ENCODE measurements around the gene ANTXR1. TPM values are rescaled to one million over a fixed set of nuclear protein-coding genes. Genes with fewer than 3 reads are reported as not detected.
A peak's percentile ranks its signal among the peaks of the same experiment; 100 is the strongest.

The ANTXR1 gene
- total RNA-seq, 1 experiment from 2014 or later: 0.27 TPM

GRCh38 chr2:69271831-69272257 lies 258.9 kb downstream of the ANTXR1 start:
- Mint-ChIP-seq H3K9me3 (ENCODE audit: unreplicated experiment) (no peaks in the 10 kb centered on the region), H3K27ac (ENCODE audit: unreplicated experiment) (no peak overlapping the region), H3K4me1 (ENCODE audit: low read depth, unreplicated experiment) (no peaks in the 10 kb centered on the region), H3K4me3 (ENCODE audit: unreplicated experiment) (no peak overlapping the region), H3K27me3 (ENCODE audit: insufficient read depth, unreplicated experiment) (peaks cover 27% of the 10 kb centered on the region), H3K36me3 (ENCODE audit: insufficient read depth, unreplicated experiment) (no peaks in the 10 kb centered on the region)
- Histone ChIP-seq H3K27me3 (replicated peaks; ENCODE audit: control insufficient read depth, insufficient read depth, low read length) (no peaks in the 10 kb centered on the region), H3K4me1 (no peaks in the 10 kb centered on the region), H3K9me3 (no peaks in the 10 kb centered on the region), H3K36me3 (ENCODE audit: control insufficient read depth, insufficient read depth, low read length) (no peaks in the 10 kb centered on the region), H3K4me3 (ENCODE audit: low read depth, low read length) (no peak overlapping the region)
- no TSS peak for BruUV-seq (replicated peaks)
- intact Hi-C loops (cut with micrococcal nuclease; ENCODE audit: unreplicated experiment): no loop called here
- POLR2A ChIA-PET: no interaction called here
- CTCF ChIA-PET: no interaction called here
- no peak for TF ChIP-seq CTCF (IDR thresholded peaks at IDR 0.05; ENCODE audit: insufficient read depth in 1 of 2, low read depth in 1 of 2, low read length in 1 of 2, severe bottlenecking in 1 of 2, unreplicated experiment in 1 of 2)
- no peak for DNase-seq

DNA sequence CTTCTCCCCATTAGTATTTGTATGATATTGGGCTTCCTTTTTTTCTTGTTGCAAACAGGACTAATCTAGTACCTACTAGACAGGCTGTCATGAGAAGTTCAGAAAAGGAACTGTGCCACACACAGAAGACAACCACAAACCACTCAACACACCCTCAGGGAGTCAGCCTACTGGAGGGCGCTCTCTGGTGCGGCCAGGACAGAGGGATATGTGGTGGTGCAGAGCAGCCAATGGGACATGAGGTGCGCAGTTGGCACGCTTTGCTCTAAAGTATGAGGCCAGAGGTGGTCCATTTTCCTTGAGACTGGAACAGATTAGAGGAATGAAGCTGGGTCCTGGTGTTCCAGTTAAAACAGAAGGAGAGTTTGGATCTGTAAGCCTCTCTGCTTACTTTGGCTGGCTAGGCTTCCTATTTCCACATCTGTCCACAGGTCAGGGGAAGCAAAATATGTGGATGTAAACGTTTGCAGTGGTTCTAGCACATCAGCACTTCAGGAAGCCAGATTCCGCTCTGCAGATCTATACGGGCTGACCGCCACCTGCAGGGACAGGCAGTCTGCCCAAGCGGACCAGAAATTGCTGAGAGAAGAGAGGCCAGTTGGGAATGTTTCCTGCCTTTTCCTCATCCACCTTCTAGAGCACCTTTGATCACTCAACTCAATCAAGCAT lies 260.0 kb downstream of the ANTXR1 start:
- Histone ChIP-seq H3K4me3 (ENCODE audit: low read depth, low read length) (no peak overlapping the region), H3K4me1 (no peaks in the 10 kb centered on the region), H3K36me3 (ENCODE audit: control insufficient read depth, insufficient read depth, low read length) (no peaks in the 10 kb centered on the region), H3K27me3 (replicated peaks; ENCODE audit: control insufficient read depth, insufficient read depth, low read length) (no peaks in the 10 kb centered on the region), H3K9me3 (no peaks in the 10 kb centered on the region)
- TF ChIP-seq CTCF (IDR thresholded peaks at IDR 0.05; ENCODE audit: insufficient read depth in 1 of 2, low read depth in 1 of 2, low read length in 1 of 2, severe bottlenecking in 1 of 2, unreplicated experiment in 1 of 2): no peak
- CTCF ChIA-PET: no interaction called here
- H3K9me3 Mint-ChIP-seq (ENCODE audit: unreplicated experiment): no peaks in the 10 kb centered on the region
- POLR2A ChIA-PET: no interaction called here
- peaks cover 33% of the 10 kb centered on the region for H3K27me3 Mint-ChIP-seq (ENCODE audit: insufficient read depth, unreplicated experiment)
- no TSS peak for BruUV-seq (replicated peaks)
- intact Hi-C loops (cut with micrococcal nuclease; ENCODE audit: unreplicated experiment): no loop called here
- peak in 1 of 2 experiments; percentile 7 for DNase-seq
- no peak overlapping the region for H3K4me3 Mint-ChIP-seq (ENCODE audit: unreplicated experiment)
- H3K36me3 Mint-ChIP-seq (ENCODE audit: insufficient read depth, unreplicated experiment): no peaks in the 10 kb centered on the region
- no peak overlapping the region for H3K27ac Mint-ChIP-seq (ENCODE audit: unreplicated experiment)
- H3K4me1 Mint-ChIP-seq (ENCODE audit: low read depth, unreplicated experiment): no peaks in the 10 kb centered on the region

DNA sequence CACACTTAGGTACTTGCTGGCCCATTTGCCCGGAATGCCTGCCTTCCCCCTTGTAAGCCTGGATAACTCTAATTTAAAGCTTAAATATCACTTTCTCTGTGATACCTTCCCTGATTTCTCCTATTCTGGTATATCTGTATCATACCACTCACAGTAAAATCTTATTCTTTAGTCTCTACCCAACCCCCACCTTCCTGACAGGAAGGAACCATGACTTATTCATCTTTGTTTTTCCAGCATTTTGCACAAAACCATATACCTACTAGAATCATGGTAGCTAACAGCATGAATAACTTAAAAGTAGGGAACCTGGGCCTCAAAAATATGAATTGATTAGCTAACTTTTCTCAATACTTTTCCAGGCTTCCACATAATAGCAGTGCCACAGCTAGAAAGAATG lies 262.5 kb downstream of the ANTXR1 start:
- no peaks in the 10 kb centered on the region for H3K4me1 Mint-ChIP-seq (ENCODE audit: low read depth, unreplicated experiment)
- BruUV-seq (replicated peaks): no TSS peak
- no peak overlapping the region for H3K27ac Mint-ChIP-seq (ENCODE audit: unreplicated experiment)
- no peaks in the 10 kb centered on the region for H3K27me3 ChIP-seq (replicated peaks; ENCODE audit: control insufficient read depth, insufficient read depth, low read length)
- no peak for TF ChIP-seq CTCF (IDR thresholded peaks at IDR 0.05; ENCODE audit: insufficient read depth in 1 of 2, low read depth in 1 of 2, low read length in 1 of 2, severe bottlenecking in 1 of 2, unreplicated experiment in 1 of 2)
- H3K27me3 Mint-ChIP-seq (ENCODE audit: insufficient read depth, unreplicated experiment): peaks cover 31% of the 10 kb centered on the region
- no peaks in the 10 kb centered on the region for H3K36me3 ChIP-seq (ENCODE audit: control insufficient read depth, insufficient read depth, low read length)
- POLR2A ChIA-PET: no interaction called here
- no peaks in the 10 kb centered on the region for H3K9me3 Mint-ChIP-seq (ENCODE audit: unreplicated experiment)
- CTCF ChIA-PET: no interaction called here
- no peak overlapping the region for H3K4me3 ChIP-seq (ENCODE audit: low read depth, low read length)
- intact Hi-C loops (cut with micrococcal nuclease; ENCODE audit: unreplicated experiment): no loop called here
- no peak for DNase-seq
- H3K4me1 ChIP-seq: no peaks in the 10 kb centered on the region
- H3K36me3 Mint-ChIP-seq (ENCODE audit: insufficient read depth, unreplicated experiment): no peaks in the 10 kb centered on the region
- no peak overlapping the region for H3K4me3 Mint-ChIP-seq (ENCODE audit: unreplicated experiment)
- no peaks in the 10 kb centered on the region for H3K9me3 ChIP-seq

Measured in Caco-2 (cell line).